Astrocyte (in vitro differentiated cells and primary cell): Measurements from ENCODE around the gene ZNF516. TPM values are rescaled to one million over a fixed set of nuclear protein-coding genes. Genes with fewer than 3 reads are reported as not detected.

ENCODE experiments used
- DNase-seq: peaks from one replicate; pipeline ENCODE4 v3.0.0-alpha.2; 2010; ENCODE audit warnings: low read depth
- FAIRE-seq: peaks from 2 replicates; lab custom pipeline; 2011; peaks lifted over from hg19 to GRCh38; lab: Jason Lieb, UNC
- H2AFZ ChIP-seq: 2 replicates; pipeline ENCODE4 v1.6.0; 2012; ENCODE audit warnings: low read depth, low read length, inconsistent platforms
- H3K27ac ChIP-seq: 2 replicates; pipeline ENCODE4 v1.5.1; 2011; ENCODE audit warnings: low read depth, low read length, inconsistent platforms
- H3K27me3 ChIP-seq: 2 replicates; pipeline ENCODE4 v1.6.0; 2011; ENCODE audit warnings: low read length, inconsistent platforms; ENCODE audit not compliant: insufficient read depth
- H3K36me3 ChIP-seq: 2 replicates; pipeline ENCODE4 v1.5.1; 2011; ENCODE audit warnings: low read length, inconsistent platforms; ENCODE audit not compliant: insufficient read depth
- H3K4me1 ChIP-seq: 2 replicates; pipeline ENCODE4 v1.5.1; 2011; ENCODE audit warnings: low read length, inconsistent platforms; ENCODE audit not compliant: insufficient read depth
- H3K4me2 ChIP-seq: 2 replicates; pipeline ENCODE4 v1.6.0; 2012; ENCODE audit warnings: low read length, inconsistent platforms
- H3K4me3 ChIP-seq: 2 replicates; pipeline ENCODE4 v1.5.1; 2011; ENCODE audit warnings: low read depth, mild to moderate bottlenecking, low read length, inconsistent platforms; ENCODE audit not compliant: insufficient read depth
- H3K79me2 ChIP-seq: 2 replicates; pipeline ENCODE4 v1.6.0; 2012; ENCODE audit warnings: mild to moderate bottlenecking, low read length, inconsistent platforms; ENCODE audit not compliant: insufficient read depth
- H3K9ac ChIP-seq: 2 replicates; pipeline ENCODE4 v1.6.0; 2012; ENCODE audit warnings: mild to moderate bottlenecking, low read length, inconsistent platforms
- H3K9me3 ChIP-seq: 2 replicates; pipeline ENCODE4 v1.5.1; 2012; ENCODE audit warnings: low read depth, mild to moderate bottlenecking, low read length, inconsistent platforms; ENCODE audit not compliant: insufficient read depth
- H4K20me1 ChIP-seq: 2 replicates; pipeline ENCODE4 v1.6.0; 2012; ENCODE audit warnings: low read length, inconsistent platforms; ENCODE audit not compliant: insufficient read depth
- H3K27ac Mint-ChIP-seq: one replicate; pipeline ENCODE4 v1.8.0; 2021; ENCODE audit warnings: mild to moderate bottlenecking, mixed read lengths; ENCODE audit not compliant: unreplicated experiment
- H3K27me3 Mint-ChIP-seq: one replicate; pipeline ENCODE4 v1.8.0; 2021; ENCODE audit warnings: low read depth, mixed read lengths; ENCODE audit not compliant: unreplicated experiment
- H3K36me3 Mint-ChIP-seq: one replicate; pipeline ENCODE4 v1.8.0; 2021; ENCODE audit warnings: low read depth, mixed read lengths; ENCODE audit not compliant: unreplicated experiment
- H3K4me1 Mint-ChIP-seq: one replicate; pipeline ENCODE4 v1.8.0; 2021; ENCODE audit warnings: low read depth, mixed read lengths; ENCODE audit not compliant: unreplicated experiment
- H3K4me3 Mint-ChIP-seq: one replicate; pipeline ENCODE4 v1.8.0; 2021; ENCODE audit warnings: mild to moderate bottlenecking, moderate library complexity, mixed read lengths; ENCODE audit not compliant: unreplicated experiment
- H3K9me3 Mint-ChIP-seq: one replicate; pipeline ENCODE4 v1.8.0; 2021; ENCODE audit warnings: mild to moderate bottlenecking, mixed read lengths; ENCODE audit not compliant: unreplicated experiment
- CTCF ChIP-seq: IDR thresholded peaks from 2 replicates; pipeline ENCODE4 v1.5.1; 2011; ENCODE audit warnings: low read depth, mild to moderate bottlenecking, inconsistent platforms, low read length, moderate library complexity; ENCODE audit not compliant: insufficient read depth
- EZH2 ChIP-seq: IDR thresholded peaks from 2 replicates; pipeline ENCODE4 v1.6.1; 2012; ENCODE audit warnings: mild to moderate bottlenecking, low read length, inconsistent platforms; ENCODE audit not compliant: insufficient read depth
- total RNA-seq: library from RNA; stranded (reverse); gene quantifications from 2 replicates; pipeline ENCODE4 v1.2.1, GENCODE V29; 2021

ZNF516 gene
- total RNA-seq, 1 donor from 2014 or later = 59.8 TPM

- Histone ChIP-seq H3K27ac (no peak overlapping the region), H3K4me2 (no peak overlapping the region), H3K9ac (no peak overlapping the region), H3K79me2 (peaks cover 83% of the 10 kb centered on the region), H3K36me3 (peaks cover 2% of the 10 kb centered on the region), H3K4me3 (no peak overlapping the region), H3K9me3 (no peaks in the 10 kb centered on the region), H2AFZ (no peak overlapping the region), H3K4me1 (peaks cover 34% of the 10 kb centered on the region), H3K27me3 (no peaks in the 10 kb centered on the region), H4K20me1 (peaks cover 18% of the 10 kb centered on the region)
- TF ChIP-seq CTCF (no peak), EZH2 (no peak)
- no peak for FAIRE-seq
- Mint-ChIP-seq H3K4me3 (no peak overlapping the region), H3K27me3 (no peaks in the 10 kb centered on the region), H3K4me1 (peaks cover 25% of the 10 kb centered on the region), H3K9me3 (no peaks in the 10 kb centered on the region), H3K36me3 (peaks cover 23% of the 10 kb centered on the region), H3K27ac (peak overlapping the region; percentile 60)
- no peak for DNase-seq
These were observed 33.2 kb downstream of the ZNF516 start for GRCh38 chr18:76461692-76462325.

GRCh38 chr18:76461148-76461547 lies 33.9 kb downstream of the ZNF516 start:
- Histone ChIP-seq H2AFZ (no peak overlapping the region), H3K36me3 (peaks cover 2% of the 10 kb centered on the region), H3K27ac (no peak overlapping the region), H4K20me1 (peaks cover 14% of the 10 kb centered on the region), H3K79me2 (peaks cover 83% of the 10 kb centered on the region), H3K4me1 (peaks cover 40% of the 10 kb centered on the region), H3K9me3 (no peaks in the 10 kb centered on the region), H3K4me3 (no peak overlapping the region), H3K4me2 (no peak overlapping the region), H3K27me3 (no peaks in the 10 kb centered on the region), H3K9ac (no peak overlapping the region)
- Mint-ChIP-seq H3K27ac (no peak overlapping the region), H3K4me1 (peaks cover 28% of the 10 kb centered on the region), H3K4me3 (no peak overlapping the region), H3K9me3 (no peaks in the 10 kb centered on the region), H3K27me3 (no peaks in the 10 kb centered on the region), H3K36me3 (peaks cover 23% of the 10 kb centered on the region)
- DNase-seq (no peak), FAIRE-seq (no peak)
- no peak for TF ChIP-seq EZH2
- no peak for TF ChIP-seq CTCF

- Histone ChIP-seq H3K9ac (peak overlapping the region; percentile 68), H3K36me3 (peaks cover 2% of the 10 kb centered on the region), H3K27ac (peak overlapping the region; percentile 98), H2AFZ (no peak overlapping the region), H3K9me3 (no peaks in the 10 kb centered on the region), H4K20me1 (peaks cover 10% of the 10 kb centered on the region), H3K4me2 (peak overlapping the region; percentile 82), H3K79me2 (peaks cover 83% of the 10 kb centered on the region), H3K4me3 (no peak overlapping the region), H3K4me1 (peaks cover 43% of the 10 kb centered on the region), H3K27me3 (no peaks in the 10 kb centered on the region)
- Mint-ChIP-seq H3K27me3 (no peaks in the 10 kb centered on the region), H3K4me3 (peak overlapping the region; percentile 57), H3K4me1 (peaks cover 35% of the 10 kb centered on the region), H3K36me3 (peaks cover 20% of the 10 kb centered on the region), H3K9me3 (no peaks in the 10 kb centered on the region), H3K27ac (peak overlapping the region; percentile 95)
- TF ChIP-seq CTCF (no peak), EZH2 (no peak)
- DNase-seq (no peak), FAIRE-seq (peak; percentile 43)
These were observed 34.6 kb downstream of the ZNF516 start for GRCh38 chr18:76460482-76460881.
